ENCODE measurements around the gene GAPDHS. TPM values are rescaled to one million over a fixed set of nuclear protein-coding genes. Genes with fewer than 3 reads are reported as not detected.

The GAPDHS gene
- not detected in 2 replicates for polyA plus RNA-seq (2012; rRNA removed)
- polyA plus RNA-seq (2012; cell fraction: cytosol; rRNA removed): not detected in 2 replicates
- not detected in 2 replicates for polyA plus RNA-seq (2012; cell fraction: nucleus; rRNA removed)

GRCh38 chr19:35533201-35533821, at the start of gene GAPDHS:
TSS of gene GAPDHS (plus strand) at chr19:35533456. CDS start at chr19:35533528, 72 bp downstream.
- Histone ChIP-seq H3K4me1 (ENCODE audit: control insufficient read depth in 1 of 2, insufficient read depth in 2 of 2, low read depth in 1 of 2, low read length in 1 of 2) (peaks cover 0 to 5% of the 10 kb centered on the region in 2 experiments; a peak in 1 of 4 replicates), H2AFZ (ENCODE audit: low read depth) (no peak within 1 kb of the TSS), H4K20me1 (ENCODE audit: insufficient read depth) (no peaks in the 10 kb centered on the region), H3K79me2 (ENCODE audit: insufficient read depth) (no peaks in the 10 kb centered on the region), H3K27ac (ENCODE audit: low read depth in 2 of 2, low read length in 1 of 2) (no peak within 1 kb of the TSS), H3K27me3 (ENCODE audit: insufficient read depth) (peaks cover 76% of the 10 kb centered on the region), H3K4me2 (no peak within 1 kb of the TSS), H3K9me2 (no peaks in the 10 kb centered on the region), H3K36me3 (replicated peaks in 1 of 2; ENCODE audit: control insufficient read depth in 1 of 2, insufficient read depth in 2 of 2, low read length in 1 of 2) (no peaks in the 10 kb centered on the region), H3K4me3 (ENCODE audit: low read depth in 2 of 2, low read length in 1 of 2) (no peak within 1 kb of the TSS), H3K9me3 (no peaks in the 10 kb centered on the region), H3K9ac (no peak within 1 kb of the TSS), H3F3A (replicated peaks; ENCODE audit: insufficient read depth) (no peaks in the 10 kb centered on the region)
- TF ChIP-seq PBX3 (IDR thresholded peaks at IDR 0.05): no peak
- TF ChIP-seq FOXM1 (IDR thresholded peaks at IDR 0.05; ENCODE audit: low read depth): no peak
- no peak for TF ChIP-seq FOSL2 (IDR thresholded peaks at IDR 0.05; ENCODE audit: borderline replicate concordance, low read depth)
- TF ChIP-seq EZH2phosphoT487 (IDR thresholded peaks at IDR 0.05; ENCODE audit: borderline replicate concordance, low read depth): no peak
- no peak for TF ChIP-seq CHD2 (IDR thresholded peaks at IDR 0.05; ENCODE audit: low read length, partially characterized antibody)
- TF ChIP-seq JUND (IDR thresholded peaks at IDR 0.05): no peak
- TF ChIP-seq, protein P1, sequence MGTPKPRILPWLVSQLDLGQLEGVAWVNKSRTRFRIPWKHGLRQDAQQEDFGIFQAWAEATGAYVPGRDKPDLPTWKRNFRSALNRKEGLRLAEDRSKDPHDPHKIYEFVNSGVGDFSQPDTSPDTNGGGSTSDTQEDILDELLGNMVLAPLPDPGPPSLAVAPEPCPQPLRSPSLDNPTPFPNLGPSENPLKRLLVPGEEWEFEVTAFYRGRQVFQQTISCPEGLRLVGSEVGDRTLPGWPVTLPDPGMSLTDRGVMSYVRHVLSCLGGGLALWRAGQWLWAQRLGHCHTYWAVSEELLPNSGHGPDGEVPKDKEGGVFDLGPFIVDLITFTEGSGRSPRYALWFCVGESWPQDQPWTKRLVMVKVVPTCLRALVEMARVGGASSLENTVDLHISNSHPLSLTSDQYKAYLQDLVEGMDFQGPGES (IDR thresholded peaks at IDR 0.05; ENCODE audit: low read depth, low read length): no peak
- no peak for TF ChIP-seq NRF1 (IDR thresholded peaks at IDR 0.05; ENCODE audit: low read depth, low read length)
- TF ChIP-seq, protein P2, sequence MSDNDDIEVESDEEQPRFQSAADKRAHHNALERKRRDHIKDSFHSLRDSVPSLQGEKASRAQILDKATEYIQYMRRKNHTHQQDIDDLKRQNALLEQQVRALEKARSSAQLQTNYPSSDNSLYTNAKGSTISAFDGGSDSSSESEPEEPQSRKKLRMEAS (IDR thresholded peaks at IDR 0.05; ENCODE audit: low read depth): no peak
- no peak for TF ChIP-seq TEAD4 (IDR thresholded peaks at IDR 0.05; ENCODE audit: borderline replicate concordance, insufficient read depth)
- no peak for TF ChIP-seq REST (IDR thresholded peaks at IDR 0.05; ENCODE audit: low read depth, low read length)
- TF ChIP-seq, protein P3, sequence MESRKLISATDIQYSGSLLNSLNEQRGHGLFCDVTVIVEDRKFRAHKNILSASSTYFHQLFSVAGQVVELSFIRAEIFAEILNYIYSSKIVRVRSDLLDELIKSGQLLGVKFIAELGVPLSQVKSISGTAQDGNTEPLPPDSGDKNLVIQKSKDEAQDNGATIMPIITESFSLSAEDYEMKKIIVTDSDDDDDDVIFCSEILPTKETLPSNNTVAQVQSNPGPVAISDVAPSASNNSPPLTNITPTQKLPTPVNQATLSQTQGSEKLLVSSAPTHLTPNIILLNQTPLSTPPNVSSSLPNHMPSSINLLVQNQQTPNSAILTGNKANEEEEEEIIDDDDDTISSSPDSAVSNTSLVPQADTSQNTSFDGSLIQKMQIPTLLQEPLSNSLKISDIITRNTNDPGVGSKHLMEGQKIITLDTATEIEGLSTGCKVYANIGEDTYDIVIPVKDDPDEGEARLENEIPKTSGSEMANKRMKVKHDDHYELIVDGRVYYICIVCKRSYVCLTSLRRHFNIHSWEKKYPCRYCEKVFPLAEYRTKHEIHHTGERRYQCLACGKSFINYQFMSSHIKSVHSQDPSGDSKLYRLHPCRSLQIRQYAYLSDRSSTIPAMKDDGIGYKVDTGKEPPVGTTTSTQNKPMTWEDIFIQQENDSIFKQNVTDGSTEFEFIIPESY (IDR thresholded peaks at IDR 0.05; ENCODE audit: borderline replicate concordance, low read depth): no peak
- no peak for TF ChIP-seq SMC3 (IDR thresholded peaks at IDR 0.05; ENCODE audit: low read depth, low read length)
- no peak for TF ChIP-seq USF2 (IDR thresholded peaks at IDR 0.05; ENCODE audit: borderline replicate concordance, low read depth, low read length)
- TF ChIP-seq CTCF (IDR thresholded peaks at IDR 0.05): no peak
- no peak for TF ChIP-seq ELF1 (IDR thresholded peaks at IDR 0.05)
- TF ChIP-seq GABPA (IDR thresholded peaks at IDR 0.05; ENCODE audit: low read depth): no peak
- ChIA-PET CTCF (no interaction called here), POLR2A (no interaction called here)
- 39% methylated on average over 27 of the region's 39 CpGs for WGBS (ENCODE audit: low lambda C conversion rate)
- peak; percentile 52 for DNase-seq
